COLO668 (cell line): ENCODE results near the gene PARP15.
"Not testable (repeated sequence)": the region's sequence is repeated elsewhere in the genome, so short reads cannot be mapped to it uniquely, and the experiment has no call there.

Source experiments
- DNase-seq: peaks from one replicate; lab custom pipeline; 2025; ENCODE audit not compliant: unreplicated experiment; lab: John Stamatoyannopoulos, UW

Gene PARP15

DNA sequence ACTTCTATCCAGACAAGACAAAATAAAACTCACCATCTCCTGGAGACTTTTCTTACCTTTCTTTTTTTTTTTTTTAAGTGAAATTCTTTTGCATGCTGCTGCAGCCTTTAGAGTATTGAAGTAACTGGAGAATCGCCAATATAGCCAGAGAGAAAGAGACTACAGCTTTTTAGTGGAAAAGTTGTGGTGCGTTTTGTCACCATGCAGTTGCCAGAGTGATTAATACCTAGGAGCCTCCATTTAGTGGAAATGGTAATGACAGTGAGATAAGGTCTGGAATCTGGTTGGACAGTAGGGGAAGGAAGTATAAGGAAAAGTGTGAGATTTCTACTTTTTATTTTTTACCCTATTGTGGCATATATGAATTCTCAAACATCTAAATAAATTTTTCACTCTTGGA is 85.1 kb downstream of the PARP15 start:
- DNase-seq, result no peak

DNA sequence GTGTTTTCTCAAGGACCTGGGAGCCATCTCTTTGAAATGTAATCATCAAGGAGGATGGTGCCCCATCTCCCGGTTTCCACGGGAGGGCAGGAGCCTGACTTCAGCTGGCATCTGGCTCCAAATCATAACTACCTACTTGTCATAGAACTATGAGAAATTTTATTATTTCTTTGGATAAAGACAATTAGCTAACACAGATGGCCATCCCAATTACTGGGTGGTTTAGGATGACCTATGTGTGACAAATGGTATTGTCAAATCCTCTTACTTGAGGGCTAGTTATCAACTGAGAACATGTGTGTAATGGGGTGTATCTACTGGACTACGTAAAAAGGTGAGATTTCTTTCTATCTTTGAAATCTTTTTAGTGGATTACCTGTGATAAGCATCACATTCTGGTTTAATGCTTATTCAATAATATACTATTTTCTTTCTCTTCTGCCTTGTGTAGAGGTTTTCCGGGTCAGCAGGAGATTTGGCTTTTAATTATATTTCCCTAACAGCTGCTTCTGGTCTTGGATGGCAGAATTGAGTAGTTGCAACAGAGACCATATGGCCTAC is 87.9 kb downstream of the PARP15 start:
- no peak for DNase-seq

DNA sequence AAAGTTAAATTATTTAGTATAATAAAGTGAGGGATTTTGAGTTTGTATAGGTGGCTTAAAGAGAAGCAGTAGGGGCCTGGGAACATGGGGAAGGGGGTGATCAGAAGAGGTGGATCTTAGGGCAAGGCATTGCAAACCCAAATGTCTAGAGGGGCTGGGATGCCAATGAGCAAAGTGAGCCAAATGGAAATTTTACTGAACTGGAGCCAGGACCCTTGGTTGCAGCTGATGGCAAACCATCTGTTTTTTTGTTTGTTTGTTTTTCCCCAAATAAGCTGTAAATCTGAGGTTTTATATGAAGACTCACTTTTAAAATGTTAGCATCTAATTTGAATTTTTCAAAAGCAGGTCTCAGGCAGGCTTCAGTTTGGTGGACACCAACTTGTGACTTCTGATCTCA is 88.4 kb downstream of the PARP15 start:
- DNase-seq, result no peak

DNA sequence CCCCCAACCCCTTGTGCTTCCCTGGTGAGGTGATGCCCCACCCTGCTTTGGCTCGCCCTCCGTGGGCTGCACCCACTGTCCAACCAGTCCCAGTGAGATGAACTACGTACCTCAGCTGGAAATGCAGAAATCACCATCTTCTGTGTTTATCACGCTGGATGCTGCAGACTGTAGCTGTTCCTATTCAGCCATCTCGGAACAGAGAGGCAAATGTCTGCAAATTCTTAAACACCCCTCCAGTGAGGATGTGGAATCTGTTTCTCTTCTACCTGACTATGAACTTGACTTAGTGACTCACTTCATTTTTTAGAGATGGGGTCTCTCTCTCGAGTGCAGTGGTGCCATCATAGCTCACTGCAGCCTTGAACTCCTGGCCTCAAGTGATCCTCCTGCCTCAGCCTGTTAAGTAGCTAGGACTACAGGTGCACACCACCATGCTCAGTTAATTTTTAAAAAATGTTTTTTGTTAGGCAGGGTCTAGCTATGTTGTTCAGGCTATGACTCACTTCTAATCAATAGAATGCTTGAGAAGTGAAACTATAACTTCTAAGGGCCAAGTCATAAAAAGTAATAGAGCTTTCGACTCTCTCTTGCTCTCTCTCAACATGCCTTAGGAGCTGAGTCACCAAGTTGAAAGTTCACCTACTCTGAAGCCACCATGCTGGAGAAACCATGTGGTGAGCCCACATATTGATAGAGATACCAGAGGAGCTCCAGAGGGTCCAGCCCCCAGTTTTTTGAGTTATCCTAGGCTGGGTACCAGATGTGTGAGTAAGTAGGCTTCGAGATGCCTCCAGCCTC is 91.7 kb downstream of the PARP15 start:
- DNase-seq, result no peak

DNA sequence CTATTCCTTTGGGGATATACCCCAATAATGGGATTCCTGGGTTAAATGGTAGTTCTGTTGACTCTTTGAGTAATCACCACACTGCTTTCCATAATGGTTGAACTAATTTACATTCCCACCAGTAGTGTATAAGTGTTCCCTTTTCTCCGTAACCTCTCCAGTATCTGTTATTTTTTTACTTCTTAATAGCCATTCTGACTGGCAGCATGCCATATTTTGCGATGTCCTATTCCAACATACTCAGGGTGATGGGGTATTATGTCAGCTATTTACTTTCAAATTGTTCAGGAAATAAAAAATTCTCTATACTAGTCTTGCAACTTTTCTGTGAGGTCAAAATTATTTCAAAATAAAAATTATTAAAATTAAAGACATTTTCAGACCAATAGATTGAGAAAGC is 94.1 kb downstream of the PARP15 start:
- DNase-seq, result no peak

DNA sequence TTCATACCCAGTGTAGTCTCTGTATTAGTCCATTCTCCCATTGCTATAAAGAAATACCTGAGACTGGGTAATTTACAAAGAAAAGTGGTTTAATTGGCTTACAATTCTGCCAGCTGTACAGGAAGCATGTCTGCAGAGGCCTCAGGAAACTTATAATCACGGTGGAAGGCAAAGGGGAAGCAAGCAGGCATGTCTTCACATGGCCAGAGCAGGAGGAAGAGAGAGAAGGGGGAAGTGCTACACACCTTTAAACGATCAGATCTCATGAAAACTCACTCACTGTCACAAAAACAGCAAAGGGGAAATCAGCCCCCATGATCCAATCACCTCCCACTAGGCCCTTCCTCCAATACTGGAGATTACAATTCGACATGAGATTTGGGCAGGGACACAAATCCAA is 96.9 kb downstream of the PARP15 start:
- DNase-seq, result no peak

DNA sequence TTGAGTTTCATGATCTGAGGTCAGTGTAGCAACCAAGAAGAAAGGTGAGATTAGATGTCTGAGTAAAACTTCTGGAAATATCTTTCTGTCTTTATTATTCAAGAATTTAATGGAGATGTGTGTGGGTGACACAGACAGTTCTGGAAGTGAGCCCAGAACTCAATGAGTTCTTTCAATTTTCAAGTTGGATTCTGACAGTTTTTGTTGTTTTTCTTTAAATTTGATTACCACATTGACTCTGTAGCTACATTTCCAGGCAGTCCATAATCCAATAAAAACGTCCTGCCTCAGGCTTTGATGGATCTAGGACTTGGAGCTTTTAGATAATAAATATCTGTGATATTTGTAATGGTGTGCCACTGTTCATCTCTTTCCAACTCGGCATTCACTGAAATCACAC is 99.3 kb downstream of the PARP15 start:
- no peak for DNase-seq

DNA sequence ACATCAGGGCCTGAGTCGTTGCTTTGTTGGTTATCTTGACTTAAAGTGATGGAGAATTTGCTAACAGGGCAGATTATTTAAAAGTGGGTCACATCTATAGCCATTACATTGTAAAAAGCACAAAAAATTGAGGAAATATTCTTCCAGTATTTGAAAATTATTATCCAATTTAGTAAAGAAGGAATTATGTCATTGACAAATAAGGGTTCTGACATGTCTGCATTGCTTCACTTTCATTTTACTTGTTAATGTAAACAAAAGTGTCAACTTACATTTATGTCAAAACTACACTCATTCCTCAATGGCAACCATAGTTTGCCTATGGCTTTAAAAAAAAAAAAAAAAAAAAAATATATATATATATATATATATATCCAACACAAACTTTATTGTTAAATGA is 99.8 kb downstream of the PARP15 start:
- DNase-seq, result no peak

DNA sequence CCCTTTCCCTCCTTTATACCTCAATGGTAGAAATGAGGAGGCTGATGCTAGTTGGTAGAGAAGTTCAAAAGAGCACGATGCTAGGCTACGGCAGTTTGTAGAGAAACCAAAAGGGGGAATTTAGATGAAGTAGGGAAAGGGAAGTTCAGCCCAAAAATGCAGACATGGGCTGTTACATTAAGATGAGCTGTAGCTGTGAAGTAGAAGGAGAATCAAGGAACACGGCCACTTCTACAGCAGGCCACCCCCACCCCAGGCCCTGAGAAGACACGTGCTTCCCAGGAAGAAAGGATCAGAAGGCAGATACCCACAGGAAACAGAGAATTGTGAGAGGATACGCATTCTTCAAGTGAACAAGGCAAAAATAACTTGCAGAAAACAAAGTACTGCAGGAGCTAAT is 101.1 kb downstream of the PARP15 start:
- no peak for DNase-seq

DNA sequence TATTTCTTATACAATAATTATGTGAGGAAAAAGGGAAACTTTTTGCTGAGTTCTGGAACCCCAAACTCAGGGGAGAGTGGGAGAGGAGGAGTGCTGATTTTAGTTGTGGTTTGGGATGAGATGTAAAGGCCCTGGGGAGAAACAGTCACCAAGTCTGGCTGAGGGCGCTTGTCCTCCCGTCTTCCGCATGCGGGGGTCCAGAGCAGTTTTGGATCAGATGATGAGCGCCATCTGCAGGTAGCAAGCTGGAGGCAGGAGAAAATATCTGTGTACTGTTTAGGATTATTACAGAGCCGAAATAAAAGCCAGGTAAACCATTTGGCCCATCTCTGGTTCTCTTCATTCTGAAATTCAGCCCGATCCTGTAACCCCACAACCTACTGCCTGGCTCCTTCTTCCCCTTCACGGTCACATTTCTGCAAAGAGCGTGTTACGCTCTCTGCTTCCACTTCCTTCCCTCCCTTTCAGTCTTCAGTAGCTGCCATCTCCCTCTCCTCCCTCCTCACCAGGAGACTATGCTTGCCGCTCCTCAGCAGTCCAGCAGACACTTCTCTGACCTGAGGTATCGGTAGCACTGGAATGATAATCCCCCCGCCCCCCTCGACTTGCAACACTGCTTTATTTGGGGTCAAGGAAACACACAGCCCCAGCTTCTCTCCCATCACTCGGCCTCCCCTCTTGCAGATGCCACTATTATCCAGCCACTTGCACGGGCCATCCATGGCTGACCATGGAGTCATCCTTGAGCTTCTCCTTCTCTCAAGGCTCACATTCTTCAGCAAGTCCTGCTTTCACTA is 101.8 kb downstream of the PARP15 start:
- peak; percentile 61 for DNase-seq

DNA sequence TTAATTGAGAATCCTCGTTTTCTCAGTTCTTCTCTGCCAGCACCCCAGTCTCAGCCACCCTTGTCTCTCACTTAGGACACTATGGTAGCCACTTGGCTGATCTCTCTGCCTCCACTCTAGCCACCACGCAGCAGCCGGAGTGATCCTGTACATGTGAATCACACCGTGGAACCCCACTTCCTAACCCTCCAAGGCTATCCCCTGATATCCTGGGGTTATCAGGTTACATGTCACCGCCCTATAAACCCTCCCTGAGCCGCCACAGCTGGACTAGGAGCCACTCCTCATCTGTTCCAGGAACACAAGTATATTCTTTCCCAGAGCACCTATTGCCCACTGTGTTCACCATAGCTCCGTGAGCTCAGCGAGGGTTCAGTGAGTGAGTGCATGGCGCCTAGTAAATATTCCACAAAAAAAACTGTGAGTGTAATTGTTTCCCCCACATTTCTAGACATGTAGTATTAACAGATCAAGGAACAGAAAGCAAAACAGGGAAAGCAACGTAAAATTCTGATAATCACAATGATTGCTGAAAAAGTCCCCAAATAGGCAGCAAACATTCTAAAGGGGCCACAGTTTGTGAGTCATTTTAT is 102.5 kb downstream of the PARP15 start:
- peak; percentile 27 for DNase-seq

DNA sequence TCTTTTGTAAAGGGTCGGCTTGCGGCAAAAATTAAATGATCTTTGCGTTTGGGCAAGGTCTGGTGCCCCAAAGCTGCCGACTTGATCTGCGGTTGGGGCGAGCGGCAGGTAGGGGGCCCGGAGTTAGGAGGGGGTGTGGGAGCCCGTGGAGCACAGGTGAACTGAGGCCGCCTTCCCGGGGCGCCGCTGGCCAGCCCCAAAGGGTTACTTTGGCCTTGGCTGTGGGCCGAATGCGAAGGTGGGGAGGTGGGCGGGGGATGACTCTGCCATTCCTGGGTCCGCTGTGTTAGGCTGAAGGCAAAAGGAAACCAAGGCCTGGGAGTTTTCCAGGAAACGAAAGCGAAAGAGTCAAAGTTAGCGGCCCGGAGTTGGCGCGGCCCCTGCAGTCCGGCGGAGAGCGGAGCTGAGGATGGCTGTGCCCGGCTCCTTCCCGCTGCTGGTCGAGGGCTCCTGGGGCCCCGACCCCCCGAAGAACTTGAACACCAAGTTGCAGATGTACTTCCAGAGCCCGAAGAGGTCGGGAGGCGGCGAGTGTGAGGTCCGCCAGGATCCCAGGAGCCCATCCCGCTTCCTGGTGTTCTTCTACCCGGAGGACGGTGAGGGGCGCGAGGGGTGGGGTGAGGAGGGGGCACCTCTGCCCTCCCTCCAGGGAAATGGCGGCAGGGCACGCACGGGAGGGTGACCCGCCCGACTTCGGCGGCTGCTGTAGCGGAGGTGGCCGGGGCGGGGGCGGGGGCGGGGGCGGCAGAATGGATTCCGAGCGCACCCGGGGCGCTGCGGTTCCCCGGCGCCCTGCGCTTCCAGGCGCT is 103.2 kb downstream of the PARP15 start, which contains the start of gene PARP14:
Gene PARP14, plus strand, starts transcription at position 365 of the 809 bp plus-strand sequence. Its CDS starts 45 bp downstream, at position 410.
- peak; percentile 33 for DNase-seq

DNA sequence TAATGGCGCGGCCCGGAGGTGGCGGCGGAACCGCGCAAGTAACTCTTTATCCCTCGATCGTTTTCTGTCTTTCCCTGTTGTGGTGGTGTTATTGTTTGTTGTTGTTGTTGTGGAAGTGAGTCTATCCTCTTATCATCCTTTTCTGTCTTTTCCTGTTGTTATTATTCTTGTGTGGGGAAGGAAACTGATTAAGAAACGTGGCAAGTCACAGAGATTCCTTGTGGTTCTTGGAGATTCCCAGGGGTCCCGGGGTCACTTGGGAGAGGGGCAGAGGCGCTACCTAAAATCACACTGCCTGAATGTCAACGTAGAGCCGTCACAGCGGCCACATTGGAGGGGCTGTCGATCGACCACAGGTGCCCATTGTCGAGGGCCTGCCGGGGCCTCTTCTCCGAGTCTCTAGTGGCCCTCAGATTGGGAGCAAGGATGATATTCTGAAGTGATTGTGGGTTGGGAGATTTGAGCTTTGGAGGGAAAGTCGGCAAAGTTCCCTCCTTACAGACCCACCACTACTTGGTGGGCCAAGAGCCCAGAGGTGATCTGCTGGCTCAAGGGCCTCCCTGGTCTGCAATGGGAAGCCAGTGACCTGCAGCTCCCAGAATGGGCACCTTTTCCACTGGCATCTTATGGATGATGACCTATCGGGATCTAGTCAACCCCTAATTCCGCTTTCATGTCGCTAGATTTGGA is 104.0 kb downstream of the PARP15 start:
- no peak for DNase-seq

DNA sequence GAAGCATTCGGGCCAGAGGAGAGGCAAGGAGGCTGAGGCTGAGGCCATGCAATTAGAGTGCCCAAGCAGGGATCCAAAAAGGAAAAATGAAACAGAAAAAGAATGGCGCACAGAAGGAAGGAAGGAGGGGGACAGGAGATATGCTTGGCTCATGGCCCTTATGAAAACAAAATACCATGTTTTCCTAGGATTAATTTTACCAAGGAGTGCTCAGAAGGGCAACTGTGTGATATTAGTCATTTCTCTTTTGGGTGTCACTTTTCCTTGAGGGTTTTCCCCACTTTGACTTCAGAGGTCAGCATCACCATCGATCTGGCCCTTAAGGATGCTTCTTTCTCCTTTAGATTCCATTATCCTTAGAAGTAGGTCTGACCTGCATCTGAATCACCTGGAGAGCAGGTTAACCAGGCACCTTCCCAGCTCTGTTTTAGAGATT is 104.5 kb downstream of the PARP15 start:
- DNase-seq, result no peak

DNA sequence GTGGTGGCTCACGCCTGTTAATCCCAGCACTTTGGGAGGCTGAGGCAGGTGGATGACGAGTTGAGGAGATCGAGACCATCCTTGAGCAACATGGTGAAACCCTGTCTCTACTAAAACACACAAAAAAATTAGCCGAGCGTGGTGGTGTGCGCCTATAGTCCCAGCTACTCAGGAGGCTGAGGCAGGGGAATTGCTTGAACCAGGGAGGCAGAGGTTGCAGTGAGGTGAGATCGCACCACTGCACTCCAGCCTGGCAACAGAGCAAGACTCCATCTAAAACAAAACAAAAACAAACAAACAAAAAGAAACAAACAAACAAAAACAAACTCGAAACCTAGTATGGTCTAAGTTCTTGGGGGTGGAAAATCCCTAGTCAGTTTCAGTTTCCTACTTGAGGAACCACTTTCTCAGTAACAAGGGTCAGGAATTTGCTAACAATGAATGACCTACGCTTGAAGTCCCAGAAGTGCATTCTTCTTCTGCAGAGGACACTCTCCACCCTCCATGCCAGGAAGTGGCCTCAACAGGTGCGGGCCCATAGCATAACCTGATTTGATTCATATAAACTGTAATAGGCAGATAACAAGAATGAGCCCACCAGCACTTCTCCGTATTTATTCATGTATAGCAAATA is 105.4 kb downstream of the PARP15 start:
- not testable (repeated sequence) for DNase-seq

DNA sequence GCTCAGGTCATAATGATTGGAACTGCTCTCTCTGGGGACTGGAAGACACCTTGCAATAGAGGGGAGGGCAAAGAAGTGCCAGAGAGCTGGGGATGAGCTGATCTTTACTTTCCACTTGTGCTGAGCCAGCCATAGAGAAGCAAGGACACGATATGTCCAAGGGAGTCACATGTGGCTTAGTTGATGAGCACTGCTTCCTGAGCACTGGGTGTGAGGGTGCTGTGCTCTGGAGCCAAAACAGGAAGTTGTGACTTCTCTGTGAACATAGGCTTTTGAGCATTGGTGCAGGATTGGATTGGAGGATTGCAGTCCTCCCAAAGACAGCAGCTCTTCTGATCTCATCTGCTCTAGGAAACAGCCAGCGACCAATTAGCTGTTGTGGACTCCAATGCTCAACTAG is 109.8 kb downstream of the PARP15 start:
- DNase-seq, result no peak
